H1 (cell line): ENCODE results near the gene GABRD. TPM values are rescaled to one million over a fixed set of nuclear protein-coding genes. Genes with fewer than 3 reads are reported as not detected.

Source experiments
- CHD7 ChIP-seq: fragments of 300-600 bp; sonication (generic); IDR thresholded peaks from 2 replicates; pipeline ENCODE4 v1.7.1; 2012; ENCODE audit warnings: low read length, moderate library complexity, mild to moderate bottlenecking, inconsistent platforms; ENCODE audit not compliant: insufficient replicate concordance
- KDM4A ChIP-seq: IDR thresholded peaks from one replicate; pipeline ENCODE4 v1.7.1; 2012; ENCODE audit warnings: low read depth, mild to moderate bottlenecking, moderate library complexity, low read length, inconsistent platforms; ENCODE audit not compliant: severe bottlenecking
- MAFK ChIP-seq: IDR thresholded peaks from 2 replicates; pipeline ENCODE4 v1.6.1; 2012; ENCODE audit warnings: low read depth, mild to moderate bottlenecking, improper control_type of control experiment, low read length
- YY1 ChIP-seq: IDR thresholded peaks from 2 replicates; pipeline ENCODE4 v1.6.1; 2011; ENCODE audit warnings: low read depth, mild to moderate bottlenecking, low read length
- polyA plus RNA-seq, 7 experiments: library from polyadenylated mRNA; depleted of rRNA in 3 of 7; stranded (reverse) in 5 of 7; unstranded in 2 of 7; fragments of >200 nt in 5 of 7; fragments of 200-250 nt in 2 of 7; gene quantifications; 1 replicate in 5 of 7; 2 replicates in 1 of 7; 4 replicates in 1 of 7; pipeline versions ENCODE4 v1.2.1 to v1.2.3, GENCODE V29; 2011 to 2013; ENCODE audit warnings: missing spikeins in 2 of 7, mixed read lengths in 2 of 7
- total RNA-seq: library from RNA; stranded (reverse); fragmentation: NEBNext Ultra II Directional; extraction: Animal tissue kit (Norgen Biotek cat#: 25700); gene quantifications from 2 replicates; pipeline ENCODE4 v1.2.1, GENCODE V29; 2021

Gene GABRD
- total and polyA plus RNA-seq, 2 of the 8 experiments (the other 6 are each of a cell fraction or from before 2014, with no cell fraction given), result 1.8 to 3.0 TPM

- TF ChIP-seq CHD7, result no peak
- TF ChIP-seq MAFK, result no peak
- TF ChIP-seq YY1, result no peak
- no peak for TF ChIP-seq KDM4A
Observed at GRCh38 chr1:2078170-2078569, 59.0 kb downstream of the GABRD start (continued).
